Hypothalamus (tissue), 51 donors: Measurements from ENCODE around the gene GRB10.

ENCODE experiments used
- DNase-seq, 51 donors: peaks; one replicate each; lab custom pipeline; 2025; lab: John Stamatoyannopoulos, UW

GRB10 gene

DNA sequence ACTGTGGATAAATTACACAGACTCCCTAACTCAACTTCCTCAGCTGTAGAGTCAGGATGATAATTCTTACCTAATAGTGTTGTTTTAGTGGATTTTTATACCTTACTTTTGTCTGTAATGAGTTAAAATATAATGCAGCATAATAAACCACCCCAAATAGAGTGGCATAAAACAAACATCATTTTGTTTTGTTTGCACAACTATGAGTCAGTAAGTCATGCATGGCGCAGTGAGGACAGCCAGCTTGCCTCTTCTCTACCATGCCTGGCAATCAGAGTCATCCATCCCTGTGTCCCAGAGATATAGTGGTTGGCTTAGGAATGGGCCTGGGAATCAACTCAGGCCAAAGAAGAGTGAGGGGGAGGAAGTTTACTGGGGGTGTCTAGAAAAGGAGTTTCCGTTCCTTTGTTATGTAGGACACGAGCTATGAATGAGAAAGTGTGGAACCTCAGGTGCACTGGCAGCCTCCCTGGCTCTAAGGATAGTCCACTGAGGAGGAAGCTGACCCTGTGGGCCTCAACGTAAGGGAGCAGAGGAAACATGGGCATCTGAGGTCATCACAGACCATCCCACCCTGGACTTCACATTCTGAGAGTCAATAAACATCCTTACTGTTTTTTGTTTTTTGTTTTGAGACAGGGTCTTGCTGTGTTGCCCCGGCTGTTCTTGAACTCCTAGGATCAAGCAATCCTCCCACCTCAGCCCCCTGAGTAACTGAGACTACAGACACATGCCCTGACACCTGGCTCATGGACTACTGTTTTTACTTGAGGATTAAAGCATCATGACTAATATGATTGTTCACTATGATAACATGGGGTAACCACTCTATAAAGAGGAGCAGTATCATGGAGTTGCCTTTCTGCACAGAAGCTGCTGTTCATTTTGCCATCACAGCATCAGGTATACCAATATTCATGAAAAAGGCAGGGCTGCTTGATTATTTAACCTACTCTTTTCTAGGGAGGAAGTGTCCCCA is 21.0 kb upstream of the GRB10 start:
- no peak for DNase-seq

- no peak for DNase-seq
Observed at GRCh38 chr7:50801907-50802306, 19.2 kb upstream of the GRB10 start.

DNA sequence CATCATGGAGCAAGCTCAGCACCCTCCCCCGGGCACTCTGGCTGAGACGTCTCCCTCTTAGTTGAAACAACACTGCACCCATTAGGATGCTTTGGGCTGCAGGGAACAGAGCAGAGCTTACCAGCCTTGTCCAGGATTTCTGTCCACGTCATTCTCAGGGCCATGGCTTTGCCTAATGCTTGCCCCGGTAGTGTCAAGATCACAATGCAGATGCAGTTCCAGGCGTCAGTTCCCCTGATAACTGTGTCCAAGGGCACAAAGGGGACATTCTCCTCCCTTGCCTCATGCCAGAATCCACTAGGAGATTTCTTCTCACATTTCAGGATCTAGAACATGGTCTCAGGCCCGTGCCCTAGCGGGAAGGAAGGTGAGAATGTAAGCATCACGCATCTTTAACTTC is 17.2 kb upstream of the GRB10 start:
- DNase-seq = no peak

DNA sequence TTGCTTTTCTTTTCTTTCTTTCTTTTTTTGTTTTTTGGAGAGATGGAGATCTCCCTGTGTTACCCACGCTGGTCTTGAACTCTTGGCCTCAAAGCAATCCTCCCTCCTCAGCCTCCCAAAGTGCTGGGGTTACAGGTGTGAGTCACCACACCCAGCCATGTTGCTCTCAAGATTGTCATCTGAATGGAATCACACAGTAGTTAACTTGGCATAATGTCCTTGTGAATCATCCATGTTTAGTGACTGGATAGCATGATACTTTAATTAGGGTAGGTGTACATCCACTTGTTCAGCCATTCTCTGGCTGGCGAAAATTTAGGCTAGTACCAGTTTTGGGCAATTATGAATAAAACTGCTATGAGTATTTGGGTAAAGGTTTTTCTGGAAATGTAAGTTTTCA is 15.4 kb upstream of the GRB10 start:
- no peak for DNase-seq

- no peak for DNase-seq
Observed at GRCh38 chr7:50795831-50796230, 13.1 kb upstream of the GRB10 start.

DNA sequence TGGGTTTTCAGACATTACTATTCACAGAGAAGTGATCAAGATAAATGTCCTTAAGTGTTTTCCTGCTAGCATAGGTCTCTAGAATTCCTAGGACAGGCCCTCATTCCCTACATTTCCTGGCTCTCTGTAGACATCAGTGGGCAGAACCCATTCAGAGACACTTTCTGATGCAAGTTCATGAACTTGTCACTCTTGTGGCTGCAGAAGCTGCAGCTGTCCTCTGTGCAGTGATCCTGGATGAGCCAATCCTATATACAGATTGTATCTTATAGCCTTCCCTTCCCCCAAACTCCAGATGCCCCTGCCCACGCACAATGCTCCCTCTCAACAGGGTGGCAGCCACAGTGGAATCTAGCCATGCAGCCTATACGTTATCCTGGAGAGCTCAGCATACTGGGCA is 12.6 kb upstream of the GRB10 start:
- DNase-seq = no peak

DNA sequence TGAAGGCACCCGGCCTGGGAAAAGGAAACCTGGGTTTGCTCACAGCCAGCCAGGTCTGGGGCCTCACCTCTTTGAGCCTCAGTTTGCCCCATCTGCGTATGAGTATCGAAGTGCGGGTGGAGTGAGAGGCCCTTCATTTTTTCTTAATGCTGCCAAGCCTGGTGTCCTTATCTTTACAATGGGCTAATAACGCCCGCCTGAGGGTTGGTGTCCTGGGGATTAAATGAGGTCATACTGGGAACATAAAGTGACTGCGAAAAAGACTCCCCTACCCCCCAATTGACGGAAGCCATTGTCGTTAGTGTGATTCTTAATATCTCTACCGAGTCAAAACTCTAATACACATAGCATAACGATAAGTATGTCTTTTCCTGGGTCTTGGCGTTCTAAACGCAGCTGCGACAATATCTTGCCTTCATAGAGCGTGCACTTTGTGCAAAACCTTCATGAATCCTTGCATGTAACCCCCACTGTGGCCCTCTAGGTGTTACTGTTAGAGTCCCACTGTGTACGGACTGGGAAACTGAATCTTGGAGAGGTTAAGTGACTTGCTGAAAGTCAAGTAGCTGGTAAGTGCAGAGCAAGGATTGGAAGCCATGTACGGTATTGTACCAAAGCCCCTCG is 11.4 kb upstream of the GRB10 start:
- no peak for DNase-seq

- DNase-seq = peak in 12 of 51 donors; percentile 4 to 52 (median 16)
Observed at GRCh38 chr7:50793120-50793946, 10.6 kb upstream of the GRB10 start.

DNA sequence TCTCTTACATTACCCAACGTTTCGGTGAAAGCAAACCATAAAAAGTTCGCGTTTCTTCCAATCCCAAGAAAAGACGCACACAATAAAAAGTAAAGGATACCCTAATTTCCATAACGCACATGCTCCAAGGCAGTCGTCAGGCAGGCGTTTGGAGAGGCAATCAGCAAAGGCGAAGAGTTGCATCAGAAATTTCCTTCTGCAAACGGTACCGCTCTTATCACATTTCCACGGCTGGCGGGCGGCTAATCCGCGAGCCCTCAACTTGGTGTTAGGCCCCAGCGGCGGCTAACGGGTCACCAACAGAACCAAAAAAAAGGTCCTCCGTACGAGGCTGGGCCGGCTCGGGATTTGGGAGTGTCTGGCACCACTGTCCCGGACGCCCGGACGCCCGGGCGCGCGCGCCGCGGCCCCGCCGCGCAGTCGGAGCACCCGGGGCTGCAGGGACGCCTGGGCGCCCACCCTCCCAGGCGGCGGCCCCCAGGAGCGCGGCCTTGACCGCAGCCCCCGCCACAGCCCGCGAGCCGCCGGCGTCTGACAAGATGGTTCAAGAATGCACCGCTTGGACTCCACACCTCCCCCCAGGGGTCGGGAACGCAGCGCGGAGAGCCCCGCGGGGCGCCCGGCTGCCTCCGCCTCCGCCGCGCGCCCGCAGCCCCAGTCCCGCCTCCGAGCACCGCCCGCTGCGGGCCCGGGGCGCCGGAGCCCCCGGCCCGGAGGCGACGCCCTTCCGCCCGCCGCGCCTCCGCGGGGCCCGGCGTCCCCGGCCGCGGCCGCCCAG is 9.8 kb upstream of the GRB10 start:
- no peak for DNase-seq

DNA sequence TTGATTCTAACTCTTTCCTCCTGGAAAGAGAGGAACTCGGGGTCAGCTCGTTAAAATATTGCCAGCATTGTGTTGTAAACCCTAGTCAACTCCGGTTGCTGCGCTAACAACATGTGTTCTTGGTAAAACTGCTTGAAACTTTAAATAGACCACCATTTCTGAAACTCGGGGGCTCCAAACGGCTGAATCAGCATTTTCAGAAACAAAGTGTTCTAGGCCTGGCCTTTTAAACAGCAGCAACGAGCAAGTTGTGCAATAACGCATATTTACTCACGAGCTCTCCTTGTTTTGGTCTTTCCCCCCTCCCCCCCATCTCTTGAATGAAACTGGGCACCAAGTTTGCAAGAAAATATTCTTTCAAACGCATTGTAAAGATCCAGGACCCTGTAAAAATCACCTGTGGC is 9.2 kb upstream of the GRB10 start:
- DNase-seq = no peak

- DNase-seq = no peak
Observed at GRCh38 chr7:50791363-50791937, 8.8 kb upstream of the GRB10 start.

DNA sequence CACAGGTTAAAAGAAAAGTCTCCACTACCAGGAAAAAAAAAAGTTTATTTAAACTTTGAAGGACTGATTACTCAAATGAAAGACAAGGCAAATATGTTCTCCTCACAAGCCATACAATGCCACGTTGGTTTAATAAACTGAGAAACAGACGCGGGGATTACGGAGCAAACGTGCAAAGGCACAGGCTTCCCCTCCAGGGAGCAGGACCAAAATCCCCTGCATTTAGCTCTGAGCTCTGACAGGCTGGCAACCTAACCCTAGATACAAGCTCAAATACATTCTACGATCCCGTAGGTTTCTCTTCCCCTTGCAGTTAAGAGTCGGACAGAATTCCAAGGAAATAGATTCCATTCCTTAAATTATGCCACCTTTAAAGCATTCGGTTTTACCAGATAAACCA is 7.7 kb upstream of the GRB10 start:
- peak in 1 of 51 donors; percentile 5 for DNase-seq

GRCh38 chr7:50788382-50788781 is 5.7 kb upstream of the GRB10 start:
- no peak for DNase-seq

GRCh38 chr7:50787825-50788224 is 5.1 kb upstream of the GRB10 start:
- no peak for DNase-seq

- no peak for DNase-seq
Observed at GRCh38 chr7:50785346-50785745, 2.6 kb upstream of the GRB10 start.

- no peak for DNase-seq
Observed at GRCh38 chr7:50783801-50784507, 1.3 kb upstream of the GRB10 start.

DNA sequence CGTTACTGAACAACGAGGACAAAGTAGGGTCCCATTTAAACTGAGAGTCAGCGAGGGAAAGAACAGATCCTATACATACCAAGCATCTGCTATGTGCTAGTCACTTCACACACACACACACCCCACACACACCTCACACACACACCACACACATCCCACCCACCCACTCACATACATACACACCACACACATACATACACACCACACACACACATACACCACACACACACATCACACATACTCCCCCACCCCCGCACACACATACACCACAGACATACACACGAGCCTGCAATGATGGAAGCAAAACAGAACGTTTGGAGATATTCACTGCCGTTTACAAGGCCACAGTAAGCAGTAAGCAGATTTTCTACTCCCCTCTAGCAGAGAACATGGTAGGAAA is 607 bp upstream of the GRB10 start:
- DNase-seq = no peak

- peak in 8 of 51 donors; percentile 5 to 83 (median 12) for DNase-seq
Observed at GRCh38 chr7:50781381-50782293, 1.1 kb downstream of the GRB10 start.
